Common myeloid progenitor, CD34-positive (primary cell): ENCODE results near the gene ARMC6.

ENCODE experiments used
- CTCF ChIA-PET: fragments of 350-600 bp; sonication (Branson Sonifier 250); formaldehyde crosslinking; loops from one replicate; lab custom pipeline; 2021; ENCODE audit warnings: antibody characterized with exemption; lab: Charles Lee
- POLR2A ChIA-PET: fragments of 350-600 bp; sonication (Branson Sonifier 250); formaldehyde crosslinking; loops from one replicate; lab custom pipeline; 2021; ENCODE audit warnings: antibody characterized with exemption; lab: Charles Lee
- DNase-seq, 3 donors: peaks; one replicate each; pipeline versions ENCODE4 v3.0.0 to v3.0.0-alpha.2; 2013
- H3K27ac ChIP-seq, 2 experiments: 1 replicate in 1 of 2; 2 replicates in 1 of 2; pipeline ENCODE4 v1.7.0; 2013; ENCODE audit warnings: inconsistent platforms in 2 of 2, low read length in 2 of 2, mild to moderate bottlenecking in 2 of 2, low read depth in 1 of 2, moderate library complexity in 1 of 2; ENCODE audit not compliant: severe bottlenecking in 2 of 2, insufficient read depth in 1 of 2, poor library complexity in 1 of 2
- H3K27me3 ChIP-seq, 5 experiments: replicated peaks in 2 of 5; 1 replicate in 3 of 5; 2 replicates in 2 of 5; pipeline versions ENCODE4 v1.6.1 to v1.7.0; 2013; ENCODE audit warnings: low read length in 4 of 5, mild to moderate bottlenecking in 2 of 5, moderate library complexity in 2 of 5, inconsistent platforms in 1 of 5; ENCODE audit not compliant: insufficient read depth in 5 of 5, control insufficient read depth in 4 of 5
- H3K36me3 ChIP-seq, 4 experiments: 1 replicate in 2 of 4; 2 replicates in 2 of 4; pipeline versions ENCODE4 v1.6.1 to v1.7.0; 2013; ENCODE audit warnings: low read length in 3 of 4, control low read depth in 1 of 4, mild to moderate bottlenecking in 1 of 4; ENCODE audit not compliant: control insufficient read depth in 4 of 4, insufficient read depth in 4 of 4
- H3K4me1 ChIP-seq, 4 experiments: 1 replicate in 3 of 4; 2 replicates in 1 of 4; pipeline versions ENCODE4 v1.6.1 to v1.7.1; 2013; ENCODE audit warnings: low read length in 3 of 4, mild to moderate bottlenecking in 3 of 4, control low read depth in 1 of 4, inconsistent platforms in 1 of 4, moderate library complexity in 1 of 4; ENCODE audit not compliant: control insufficient read depth in 4 of 4, insufficient read depth in 4 of 4; ENCODE audit errors: control extremely low read depth in 1 of 4
- H3K4me3 ChIP-seq, 7 experiments: 1 replicate in 4 of 7; 2 replicates in 3 of 7; pipeline versions ENCODE4 v1.5.1 to v1.7.0; 2013; ENCODE audit warnings: mild to moderate bottlenecking in 7 of 7, low read length in 6 of 7, moderate library complexity in 6 of 7, inconsistent platforms in 2 of 7, low read depth in 2 of 7, control low read depth in 1 of 7; ENCODE audit not compliant: insufficient read depth in 4 of 7, control insufficient read depth in 1 of 7; ENCODE audit errors: extremely low read depth in 1 of 7
- H3K9me3 ChIP-seq, 5 experiments: 1 replicate in 4 of 5; 2 replicates in 1 of 5; pipeline versions ENCODE4 v1.6.1 to v1.7.1; 2013; ENCODE audit warnings: low read length in 4 of 5, mild to moderate bottlenecking in 2 of 5, inconsistent platforms in 1 of 5, low read depth in 1 of 5, moderate library complexity in 1 of 5; ENCODE audit not compliant: control insufficient read depth in 4 of 5, insufficient read depth in 2 of 5; ENCODE audit errors: control extremely low read depth in 1 of 5
- WGBS: methylation state at CpG from one replicate; pipeline ENCODE4 v1.1.5; 2013; ENCODE audit not compliant: insufficient coverage; 5-methylcytosine and 5-hydroxymethylcytosine counted together

The ARMC6 gene

DNA sequence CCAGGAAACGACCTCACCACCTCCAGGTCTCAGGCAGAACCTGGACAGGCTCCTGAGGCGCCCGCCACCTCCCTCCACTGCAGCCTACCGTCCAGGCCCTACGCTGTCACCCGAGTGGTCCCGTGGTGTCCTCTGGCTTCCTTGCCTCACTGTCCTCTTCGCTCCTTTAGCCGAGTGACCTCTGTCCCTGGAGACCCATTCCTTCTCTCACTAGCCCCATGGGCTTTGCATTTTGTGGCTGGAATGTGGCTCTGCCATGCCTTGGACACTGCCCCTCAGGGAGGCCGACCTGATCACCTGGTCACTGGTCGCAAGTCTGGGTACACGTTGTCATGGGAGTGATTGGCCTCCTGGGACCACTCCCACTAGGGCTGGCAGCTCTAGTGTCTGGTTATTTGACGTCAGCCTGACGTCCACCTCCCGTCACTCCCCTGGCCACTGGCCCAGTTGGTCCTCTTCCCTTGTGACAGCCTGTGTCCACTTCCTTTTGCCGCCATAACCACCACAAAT, 48.3 kb downstream of the ARMC6 start:
- 94% methylated on average over 15 of the region's 16 CpGs for WGBS
- H3K9me3 ChIP-seq = no peaks in the 10 kb centered on the region
- no peaks in the 10 kb centered on the region for H3K4me1 ChIP-seq
- ChIA-PET POLR2A (interaction anchor here (1.1 kb wide), 1 partner anchor 18 kb away, joined by 3 read pairs; no protein-coding TSS in a partner anchor), CTCF (no interaction called here)
- H3K27ac ChIP-seq = no peak overlapping the region
- no peak overlapping the region for H3K4me3 ChIP-seq
- DNase-seq = no peak
- H3K27me3 ChIP-seq = no peaks in the 10 kb centered on the region
- no peaks in the 10 kb centered on the region for H3K36me3 ChIP-seq

DNA sequence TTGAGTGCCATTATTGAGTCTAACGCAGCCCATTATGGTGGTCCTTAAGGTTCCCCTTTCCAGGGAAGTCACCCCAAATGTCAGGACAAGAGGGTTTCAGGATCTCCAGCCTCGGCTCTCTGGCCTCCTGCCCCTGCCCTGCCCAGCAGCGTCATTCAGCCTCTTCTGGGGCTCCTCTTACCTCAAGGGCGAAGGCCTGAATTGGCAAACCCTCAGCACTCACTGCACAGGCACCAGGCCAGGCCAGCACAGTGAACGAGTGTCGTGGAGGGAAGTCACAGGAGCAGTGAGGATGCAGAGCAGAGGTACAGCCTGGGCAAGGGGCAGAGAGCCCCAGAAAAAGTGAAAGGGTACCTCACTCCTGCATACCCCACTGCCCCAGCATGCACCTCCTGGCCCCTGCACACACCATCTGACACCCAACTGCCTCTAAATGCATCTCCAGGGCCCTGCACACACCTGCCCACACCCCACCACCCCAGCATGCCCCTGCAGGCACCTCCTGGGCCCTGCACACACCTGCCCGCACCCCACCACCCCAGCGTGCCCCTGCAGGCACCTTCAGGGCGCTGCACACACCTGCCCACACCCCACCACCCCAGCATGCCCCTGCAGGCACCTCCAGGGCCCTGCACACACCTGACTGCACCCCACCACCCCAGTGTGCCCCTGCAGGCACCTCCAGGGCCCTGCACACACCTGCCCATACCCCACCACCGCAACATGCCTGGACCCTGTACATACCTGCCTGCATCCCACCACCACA, 50.2 kb downstream of the ARMC6 start:
- Histone ChIP-seq H3K9me3 (no peaks in the 10 kb centered on the region), H3K36me3 (no peaks in the 10 kb centered on the region), H3K4me1 (no peaks in the 10 kb centered on the region), H3K27me3 (no peaks in the 10 kb centered on the region), H3K27ac (no peak overlapping the region), H3K4me3 (no peak overlapping the region)
- POLR2A ChIA-PET = no interaction called here
- WGBS = 95% methylated on average over 7 of the region's 10 CpGs
- no peak for DNase-seq
- CTCF ChIA-PET = no interaction called here

DNA sequence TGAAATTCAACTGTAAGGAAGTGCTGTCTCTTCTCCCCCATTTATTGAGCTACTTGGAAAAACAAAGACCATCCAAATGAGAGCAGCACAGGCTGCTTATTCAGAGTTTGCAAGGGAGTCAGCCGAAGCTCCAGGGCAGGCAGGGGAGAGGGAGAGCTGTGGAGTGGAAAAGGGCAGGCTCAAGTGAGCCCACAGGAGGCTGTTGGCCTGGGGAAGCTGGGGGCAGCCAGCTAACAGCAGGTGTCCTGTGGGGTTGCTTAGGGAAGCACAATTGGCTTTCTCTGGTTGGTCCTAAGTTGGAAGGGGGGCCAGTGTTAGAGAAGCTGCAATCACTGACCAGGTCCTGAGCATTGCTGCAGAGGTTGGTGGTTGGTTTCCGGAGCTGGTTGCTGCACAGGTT, 54.3 kb downstream of the ARMC6 start:
- Histone ChIP-seq H3K9me3 (no peaks in the 10 kb centered on the region), H3K4me3 (no peak overlapping the region), H3K27me3 (no peaks in the 10 kb centered on the region), H3K36me3 (peaks cover 0 to 2% (median 0%) of the 10 kb centered on the region in 4 experiments), H3K4me1 (no peaks in the 10 kb centered on the region), H3K27ac (no peak overlapping the region)
- CTCF ChIA-PET = no interaction called here
- 100% methylated on average over 2 of the region's 2 CpGs for WGBS
- POLR2A ChIA-PET = no interaction called here
- no peak for DNase-seq

DNA sequence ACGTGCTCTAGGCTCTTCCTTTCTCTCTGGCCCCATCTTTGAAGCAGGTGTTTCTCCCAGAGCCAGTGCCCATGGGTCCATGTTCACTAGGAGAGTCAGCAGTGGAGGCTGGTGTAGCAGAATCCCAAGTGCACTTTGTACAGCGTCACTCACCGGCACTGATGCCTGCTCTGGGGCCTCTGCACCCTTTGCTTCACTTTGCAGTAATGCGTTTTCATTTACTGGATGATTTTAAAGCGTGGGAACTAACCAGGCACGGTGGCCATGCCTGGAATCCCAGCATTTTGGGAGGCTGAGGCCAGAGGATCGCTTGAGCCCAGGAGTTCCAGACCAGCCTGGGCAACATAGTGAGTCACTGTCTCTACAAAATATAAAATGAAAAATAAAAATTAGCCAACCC, 61.1 kb downstream of the ARMC6 start:
- no peak overlapping the region for H3K27ac ChIP-seq
- peaks cover 0 to 12% (median under 1%) of the 10 kb centered on the region in 4 experiments for H3K36me3 ChIP-seq
- H3K4me3 ChIP-seq = no peak overlapping the region
- no peaks in the 10 kb centered on the region for H3K27me3 ChIP-seq
- ChIA-PET CTCF (no interaction called here), POLR2A (no interaction called here)
- no peaks in the 10 kb centered on the region for H3K4me1 ChIP-seq
- DNase-seq = no peak
- no peaks in the 10 kb centered on the region for H3K9me3 ChIP-seq
- WGBS = 93% methylated on average over 6 of the region's 7 CpGs

DNA sequence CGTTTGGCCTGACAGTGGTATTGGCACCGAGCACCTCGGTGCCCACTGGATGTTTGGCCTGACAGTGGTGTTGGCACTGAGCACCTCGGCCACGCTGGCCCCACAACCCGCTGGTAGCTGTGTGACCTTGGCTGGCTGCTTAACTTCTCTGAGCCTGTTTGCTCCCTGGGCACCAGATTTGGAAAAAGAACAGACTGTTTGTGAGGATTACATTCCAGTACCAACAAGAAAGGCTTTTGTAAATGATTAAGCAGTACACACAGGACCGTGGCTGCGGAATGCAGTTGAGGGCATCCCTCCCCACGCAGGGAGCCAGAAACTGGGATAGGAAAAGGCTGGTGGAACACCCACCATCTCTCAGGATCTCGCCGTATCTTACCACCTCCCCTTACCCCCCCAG, 62.3 kb downstream of the ARMC6 start:
- Histone ChIP-seq H3K4me1 (no peaks in the 10 kb centered on the region), H3K27me3 (no peaks in the 10 kb centered on the region), H3K36me3 (peaks cover 0 to 12% (median 0%) of the 10 kb centered on the region in 4 experiments), H3K4me3 (no peak overlapping the region), H3K27ac (no peak overlapping the region), H3K9me3 (no peaks in the 10 kb centered on the region)
- ChIA-PET POLR2A (no interaction called here), CTCF (no interaction called here)
- 88% methylated on average over 9 of the region's 11 CpGs for WGBS
- DNase-seq = no peak

DNA sequence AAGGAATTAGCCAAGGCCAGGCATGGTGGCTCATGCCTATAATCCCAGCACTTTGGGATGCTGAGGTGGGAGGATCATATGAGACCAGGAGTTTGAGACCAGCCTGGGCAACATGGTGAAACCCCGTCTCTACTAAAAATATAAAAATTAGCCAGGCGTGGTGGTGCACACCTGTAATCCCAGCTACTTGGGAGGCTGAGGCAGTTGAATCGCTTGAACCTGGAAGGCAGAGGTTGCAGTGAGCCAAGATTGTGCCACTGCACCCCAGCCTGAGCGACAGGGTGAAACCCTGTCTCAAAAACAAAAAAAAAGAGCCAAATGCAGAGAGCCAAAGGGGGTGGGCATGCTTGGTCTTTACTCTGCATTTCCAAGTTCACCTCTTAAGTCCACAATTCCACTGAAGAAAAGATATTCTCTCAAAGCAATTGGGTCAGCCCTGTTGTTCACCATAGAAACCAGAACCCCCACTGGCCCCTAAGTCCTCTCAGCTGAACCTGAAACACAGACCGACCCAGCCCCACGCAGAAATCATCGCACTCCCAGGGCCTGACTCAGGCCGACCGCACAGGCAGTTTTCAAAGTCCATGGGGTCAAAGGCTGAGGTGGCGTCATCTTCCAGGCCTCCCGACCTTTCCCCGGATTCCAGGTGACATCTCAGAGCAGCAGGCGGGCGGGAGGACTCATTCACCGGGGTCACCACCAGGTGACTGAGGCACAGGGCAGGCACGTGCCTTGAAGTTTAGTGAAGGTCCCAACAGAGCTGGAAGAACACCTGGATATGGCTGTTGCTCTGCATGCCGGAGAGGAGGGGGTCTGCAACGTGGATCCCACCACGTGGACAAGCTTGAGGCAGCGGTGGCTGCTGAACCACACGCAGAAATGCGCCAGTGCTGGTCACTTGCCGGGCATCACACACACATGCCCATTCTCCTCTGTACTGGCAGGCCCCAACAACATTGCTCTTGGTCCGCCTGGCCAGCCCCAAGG, 63.5 kb downstream of the ARMC6 start:
- Histone ChIP-seq H3K9me3 (no peaks in the 10 kb centered on the region), H3K4me1 (no peaks in the 10 kb centered on the region), H3K36me3 (peaks cover 0 to 14% (median 2%) of the 10 kb centered on the region in 4 experiments), H3K27me3 (no peaks in the 10 kb centered on the region), H3K27ac (no peak overlapping the region), H3K4me3 (no peak overlapping the region)
- POLR2A ChIA-PET = no interaction called here
- WGBS = 98% methylated on average over 21 of the region's 24 CpGs
- CTCF ChIA-PET = interaction anchor here (1.4 kb wide), 1 partner anchor 14 kb away, joined by 3 read pairs; no protein-coding TSS in a partner anchor
- DNase-seq = no peak
